ENCODE data around the gene PMVK.
"Not testable (repeated sequence)": the region's sequence is repeated elsewhere in the genome, so short reads cannot be mapped to it uniquely, and the experiment has no call there.

Gene PMVK

DNA sequence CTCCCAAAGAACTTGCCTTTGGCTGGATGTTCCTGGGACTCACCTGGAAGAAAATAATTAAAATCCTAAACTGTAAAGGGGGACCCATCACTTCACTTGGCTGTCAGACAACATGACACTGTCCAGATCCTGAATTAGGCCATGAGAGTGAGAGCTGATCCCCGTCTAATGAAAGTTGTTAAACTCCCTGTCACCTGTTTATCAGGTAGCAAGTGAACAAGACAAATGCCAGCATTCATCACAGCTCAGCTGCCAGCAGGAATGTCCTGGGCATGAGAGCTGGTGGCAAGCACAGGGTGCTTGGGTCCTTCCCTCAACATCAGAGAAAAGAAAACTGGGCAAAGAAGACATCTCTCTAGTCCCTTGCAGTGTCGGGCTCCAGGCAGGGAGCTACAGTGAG is 23.8 kb downstream of the PMVK start:
- no peak for DNase-seq

DNA sequence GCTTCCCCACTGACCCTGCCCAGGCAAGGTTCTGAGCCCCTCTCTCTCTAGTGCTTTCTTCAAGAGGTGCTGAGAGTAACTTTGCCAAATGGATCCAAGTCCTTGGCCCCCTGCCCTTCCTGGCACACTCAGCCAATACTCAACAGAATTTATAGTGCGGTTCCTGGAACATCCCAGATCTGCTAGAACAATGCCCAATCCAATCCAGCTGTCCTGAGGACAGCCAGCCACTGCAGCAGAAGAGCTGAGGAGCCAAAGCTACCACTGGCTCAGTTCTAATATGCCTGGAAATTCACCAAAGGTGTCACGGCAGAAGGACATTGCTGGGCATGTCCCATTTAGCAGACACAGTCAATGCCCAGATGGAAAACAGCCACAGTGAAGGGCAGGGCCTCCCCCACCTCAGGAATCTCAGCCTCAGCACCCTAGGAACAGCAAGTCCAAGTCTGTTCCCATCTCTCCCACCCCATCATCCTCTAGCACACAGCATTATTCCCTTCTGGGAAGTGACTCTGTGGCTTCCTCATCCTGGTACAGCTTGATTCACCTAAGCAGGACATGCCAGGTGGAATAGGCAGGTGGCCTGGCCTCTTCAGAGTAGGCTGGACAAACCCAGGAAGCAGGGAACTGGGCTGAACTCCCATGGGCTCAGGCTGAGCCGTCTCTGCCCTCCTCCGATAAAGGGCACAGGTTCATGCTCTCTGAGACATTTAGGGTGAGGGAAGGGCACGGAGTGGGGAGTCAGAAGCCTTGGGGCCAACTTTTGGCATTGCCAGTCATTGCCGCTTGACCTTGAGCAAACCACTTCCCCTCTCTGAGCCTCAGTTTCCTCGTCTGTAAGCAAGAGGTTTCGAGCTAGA is 24.6 kb downstream of the PMVK start:
- DNase-seq: no peak

DNA sequence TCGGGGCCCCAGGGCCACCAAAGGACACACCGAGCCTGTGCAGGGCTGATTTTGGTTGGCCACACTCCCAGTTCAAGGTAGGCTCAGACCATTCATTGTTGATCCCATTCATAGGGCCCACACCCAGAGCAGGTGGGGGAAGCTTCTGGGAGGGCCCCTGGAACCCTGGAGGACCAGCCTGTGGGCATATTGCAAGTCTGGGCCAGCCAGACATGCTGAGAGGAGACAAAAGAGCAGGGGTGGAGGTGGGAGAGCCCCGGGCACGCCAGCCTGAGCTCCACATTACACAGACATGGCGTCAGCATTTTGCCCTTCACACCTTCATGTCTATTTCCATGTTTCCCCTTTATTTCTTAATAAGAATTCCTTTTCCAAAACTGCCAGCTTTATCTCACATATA is 25.7 kb downstream of the PMVK start:
- DNase-seq: no peak

DNA sequence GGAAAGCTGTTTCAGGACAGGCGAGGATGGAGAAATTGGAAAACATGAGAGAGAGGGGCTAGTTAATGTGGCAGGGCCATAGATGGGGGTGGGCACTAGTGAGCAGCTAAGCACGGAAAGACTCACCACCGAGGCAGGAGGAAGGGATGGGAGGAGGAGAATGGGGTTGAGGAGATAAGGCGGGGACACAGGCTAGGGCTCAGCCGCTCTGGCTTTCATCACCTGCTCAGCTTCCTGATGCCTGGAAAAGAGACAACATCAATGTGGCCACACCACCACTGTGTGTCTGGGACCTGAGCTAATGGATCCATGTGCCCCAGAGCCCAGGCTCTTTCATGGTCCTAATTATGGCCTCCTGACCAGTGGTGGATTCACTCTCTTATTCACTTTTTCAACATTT is 27.6 kb downstream of the PMVK start:
- DNase-seq: no peak

DNA sequence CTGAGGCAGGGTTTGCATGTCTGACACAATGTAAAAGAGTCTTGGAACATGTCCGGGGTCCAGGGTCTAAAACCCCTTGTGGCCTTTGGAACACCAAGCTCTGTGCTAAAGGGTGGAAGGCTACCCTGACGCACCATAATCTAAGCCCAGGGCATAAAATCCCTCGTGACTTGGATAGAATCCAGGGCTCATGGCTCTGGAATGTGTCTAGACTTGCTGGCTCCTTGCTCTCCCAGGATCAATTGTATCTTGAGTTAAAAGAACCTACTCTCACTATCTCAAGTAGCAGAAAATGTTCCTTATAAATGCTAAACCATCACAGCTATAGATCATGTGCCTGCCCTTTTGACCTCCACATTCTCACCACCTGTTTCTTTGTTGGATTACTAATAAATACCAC is 28.4 kb downstream of the PMVK start:
- DNase-seq: not testable (repeated sequence)

DNA sequence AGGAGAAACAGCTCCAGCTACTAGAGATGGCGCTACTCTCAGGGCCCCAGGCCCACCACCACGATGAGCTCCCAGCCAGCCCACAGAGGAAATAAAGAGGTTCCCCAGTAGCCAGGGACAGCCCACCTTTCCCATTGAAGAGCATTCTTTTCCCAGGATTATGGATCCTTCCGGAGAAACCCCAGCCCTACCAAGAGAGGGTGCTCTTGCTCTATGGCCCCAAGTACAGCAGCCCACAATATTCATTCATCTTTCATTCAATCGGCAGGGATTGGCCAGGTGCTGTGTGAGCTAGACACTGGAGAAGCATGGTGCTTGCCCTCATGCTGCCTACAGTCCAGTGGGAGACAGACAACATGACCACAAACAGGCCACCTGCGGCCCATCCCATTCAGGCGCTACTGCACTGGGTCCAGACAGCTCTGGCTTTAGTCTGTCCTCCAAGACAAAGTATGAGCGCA is 29.9 kb downstream of the PMVK start:
- DNase-seq: peak; percentile 39

DNA sequence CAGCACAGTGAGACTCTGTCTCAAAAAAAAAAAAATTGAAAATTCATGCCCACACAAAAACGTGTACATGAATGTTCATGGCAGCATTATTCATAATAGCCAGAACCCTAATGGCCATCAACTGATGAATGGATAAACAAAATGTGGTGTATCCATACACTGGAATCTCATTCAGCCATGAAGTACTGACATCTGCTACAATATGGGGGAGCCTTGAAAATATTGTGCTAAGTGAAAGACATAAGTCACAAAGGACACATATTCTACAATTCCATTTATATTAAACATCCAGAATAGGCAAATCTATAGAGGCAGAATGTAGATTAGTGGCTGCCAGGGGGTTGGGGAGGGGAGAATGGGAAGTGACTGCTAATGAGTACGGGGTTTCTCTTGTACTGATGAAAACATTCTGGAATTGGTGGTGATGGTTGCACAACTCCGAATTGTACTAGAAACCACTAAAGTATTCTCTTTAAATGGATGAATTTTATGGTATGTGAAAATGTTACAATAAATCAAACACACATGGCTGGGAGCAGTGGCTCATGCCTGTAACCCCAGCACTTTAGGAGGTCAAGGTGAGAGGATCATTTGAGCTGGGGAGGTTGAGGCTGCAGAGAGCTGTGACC is 33.5 kb downstream of the PMVK start:
- no peak for DNase-seq

DNA sequence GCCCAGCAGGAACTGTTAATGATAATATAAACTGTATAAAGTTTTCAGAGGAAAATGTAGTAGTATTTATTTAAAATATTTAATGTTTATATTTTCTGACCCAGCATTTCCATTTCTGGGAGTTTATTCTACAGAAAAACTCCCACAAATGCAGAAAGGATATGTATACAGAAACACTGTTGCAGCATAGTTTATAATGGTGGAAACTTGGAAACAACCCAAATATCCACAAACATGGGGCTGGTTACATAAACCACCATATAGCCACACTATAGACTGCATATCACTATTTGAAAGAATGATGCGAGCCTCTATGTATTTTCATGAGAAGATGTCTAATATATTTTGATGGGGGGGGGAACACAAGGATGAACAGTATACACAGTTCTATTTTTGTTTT is 34.9 kb downstream of the PMVK start:
- no peak for DNase-seq

DNA sequence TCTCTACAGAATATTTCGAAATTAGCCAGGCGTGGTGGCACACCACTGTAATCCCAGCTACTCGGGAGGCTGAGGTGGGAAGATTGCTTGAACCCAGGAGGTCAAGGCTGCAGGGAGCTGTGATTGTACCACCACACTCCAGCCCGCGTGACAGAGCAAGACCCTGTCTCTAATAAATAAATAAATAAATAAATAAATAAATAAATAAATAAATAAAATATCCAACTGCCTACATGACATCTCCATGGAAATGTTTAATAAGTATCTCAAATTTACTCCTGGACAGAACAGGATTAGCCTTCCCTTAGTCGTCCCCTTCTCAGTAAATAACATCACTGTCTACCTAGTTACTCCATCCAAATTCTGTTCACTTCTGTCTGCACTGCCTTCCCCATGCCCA is 37.5 kb downstream of the PMVK start:
- no peak for DNase-seq

DNA sequence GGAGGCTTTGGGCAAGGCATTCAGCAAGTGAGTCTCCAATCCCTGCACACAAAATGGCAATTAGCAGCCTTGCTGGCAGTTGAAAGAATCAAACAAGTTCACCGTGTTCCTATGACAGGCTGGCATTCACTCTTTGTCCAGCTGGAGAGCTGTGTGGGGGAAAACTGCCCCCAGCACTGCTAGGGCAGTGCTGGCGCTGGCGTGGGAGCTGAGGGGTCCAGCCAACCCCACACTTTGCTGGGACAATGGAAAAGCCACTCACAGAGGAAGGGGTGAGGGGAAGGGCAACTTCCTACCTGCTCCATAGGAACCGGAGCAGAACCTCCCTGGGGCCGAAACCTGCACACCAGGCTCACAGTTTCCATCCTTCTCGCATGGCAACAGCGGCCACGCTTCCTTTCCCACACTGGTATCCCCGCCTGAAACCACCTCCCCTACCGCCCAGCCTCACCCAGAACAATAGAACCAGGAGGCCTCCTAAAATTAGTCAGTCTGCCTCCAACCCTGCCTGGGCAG is 39.7 kb downstream of the PMVK start:
- no peak for DNase-seq

DNA sequence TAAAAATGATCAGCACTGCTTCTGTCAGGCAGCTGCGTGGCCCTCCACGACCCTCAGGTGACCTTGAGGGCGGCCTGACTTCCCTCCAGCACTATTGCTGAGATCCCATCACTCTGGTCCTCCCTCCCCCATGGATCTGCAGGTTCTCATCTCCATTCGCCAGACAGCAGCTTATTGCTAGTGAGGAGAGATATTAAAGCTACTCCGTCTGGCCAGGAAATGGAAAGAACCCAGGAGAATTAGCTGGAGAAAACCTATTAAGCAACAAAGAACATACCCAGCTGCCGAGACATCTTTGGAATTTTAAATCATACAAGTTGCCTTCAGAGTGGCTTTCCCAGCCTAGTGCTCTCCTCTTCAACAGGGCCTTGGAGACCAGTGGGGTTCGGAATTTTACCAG is 40.7 kb downstream of the PMVK start:
- DNase-seq: peak; percentile 38

DNA sequence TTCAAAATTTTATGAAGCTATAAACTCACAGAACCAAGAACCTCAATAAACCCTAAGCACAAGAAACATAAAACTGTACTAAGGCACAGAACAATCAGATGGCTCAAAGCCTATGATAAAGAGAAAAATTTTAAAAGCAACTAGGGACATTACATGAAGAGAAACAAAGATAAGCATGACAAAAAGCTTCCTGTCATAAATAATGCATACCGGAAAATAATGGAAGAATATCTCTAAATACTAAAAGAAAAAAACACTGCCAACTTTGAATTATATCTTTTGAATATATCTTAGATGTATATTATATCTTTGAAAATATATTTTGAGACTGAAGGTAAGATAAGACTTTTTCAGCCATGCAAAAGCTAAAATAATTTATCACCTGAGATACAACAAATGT is 45.1 kb downstream of the PMVK start:
- DNase-seq: no peak

DNA sequence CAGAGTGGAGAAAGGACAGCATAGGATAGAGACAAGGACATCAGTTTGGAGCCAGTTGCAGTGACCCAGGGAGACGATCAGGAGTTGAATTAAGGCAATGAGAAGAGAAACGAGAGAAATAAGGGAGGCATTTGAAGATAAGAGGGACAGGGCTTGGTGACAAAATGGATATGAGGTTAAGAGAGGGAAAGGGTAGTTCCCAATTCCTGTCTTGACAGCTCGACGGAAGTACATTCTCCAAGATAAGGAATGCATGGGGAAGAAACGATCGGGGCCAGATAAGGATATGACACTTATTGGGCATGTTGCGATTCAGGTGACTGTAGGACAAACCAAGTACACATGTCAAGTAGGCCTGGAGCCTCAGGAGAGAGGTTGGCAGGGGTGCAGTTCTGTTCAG is 47.8 kb downstream of the PMVK start:
- DNase-seq: no peak

DNA sequence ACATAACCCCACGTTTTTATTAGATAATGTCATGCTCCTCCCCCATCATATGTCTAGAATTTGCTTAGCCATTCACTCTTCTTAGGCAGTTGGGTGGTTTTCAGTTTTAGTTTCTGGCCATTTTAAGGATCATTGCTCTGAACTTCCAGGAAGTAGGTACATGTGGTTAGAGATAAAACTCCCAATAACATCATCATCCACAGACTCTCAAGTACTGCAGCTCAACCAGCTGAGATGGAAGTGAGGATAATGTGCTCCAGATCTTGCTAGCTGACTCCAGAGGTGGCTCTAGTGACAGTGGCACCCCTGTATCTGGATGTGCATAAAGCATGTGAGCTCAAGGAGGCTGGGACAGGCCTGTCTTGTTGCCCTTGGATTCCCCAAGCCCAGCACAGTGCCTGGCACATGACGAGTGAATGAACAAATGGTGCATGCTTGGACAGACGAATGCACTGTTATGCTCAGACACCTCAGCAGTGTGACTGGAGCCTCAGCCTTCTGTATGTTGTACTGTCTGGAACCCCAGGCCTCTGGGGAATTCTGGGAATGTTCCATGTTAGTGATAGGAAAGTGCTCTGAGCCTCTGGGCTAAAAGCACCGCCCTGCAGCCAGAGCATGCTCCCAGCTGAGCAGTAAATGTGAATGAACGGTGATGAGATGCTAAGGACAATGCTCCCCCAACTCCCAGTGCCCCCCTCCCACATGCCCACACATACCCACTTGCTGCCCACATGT is 50.1 kb downstream of the PMVK start:
- no peak for DNase-seq

DNA sequence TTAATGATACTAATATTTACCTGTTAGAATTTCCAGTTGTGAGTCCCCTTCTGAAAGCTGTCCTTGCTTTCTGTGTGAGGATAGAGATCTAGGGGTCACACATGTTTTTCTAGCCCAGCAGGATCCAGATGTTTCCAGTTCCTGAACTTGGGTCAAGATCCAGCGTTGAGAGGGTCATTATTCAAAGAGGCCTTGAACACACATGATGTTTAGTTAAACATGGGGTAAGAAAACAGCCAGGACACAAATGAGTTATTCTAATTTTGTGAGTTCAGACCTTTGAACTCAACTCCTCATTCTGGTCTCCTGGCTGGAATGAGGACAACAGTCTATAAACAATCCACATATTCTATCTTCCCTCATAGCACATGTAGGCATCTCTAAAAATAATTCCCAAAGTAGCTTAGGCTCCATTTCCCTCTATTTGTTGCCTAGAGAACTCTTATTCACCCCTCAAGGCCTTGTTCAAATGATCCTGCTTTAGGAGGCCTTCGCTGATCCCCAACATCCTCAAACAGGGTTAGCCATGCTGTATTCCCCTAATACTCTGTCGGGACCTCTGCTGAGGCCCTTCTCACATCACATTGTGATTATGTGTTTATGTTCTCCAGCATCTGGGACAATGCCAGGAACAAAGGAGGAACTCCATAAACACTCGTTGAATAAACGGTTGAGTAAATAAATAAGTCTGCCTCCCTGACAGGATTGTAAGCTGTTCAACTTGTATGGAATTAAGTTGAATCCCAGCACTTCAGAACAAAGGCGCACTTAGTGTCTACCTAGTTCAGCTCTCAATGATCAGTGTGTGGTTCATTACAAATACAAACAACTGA is 51.4 kb downstream of the PMVK start:
- DNase-seq: no peak

DNA sequence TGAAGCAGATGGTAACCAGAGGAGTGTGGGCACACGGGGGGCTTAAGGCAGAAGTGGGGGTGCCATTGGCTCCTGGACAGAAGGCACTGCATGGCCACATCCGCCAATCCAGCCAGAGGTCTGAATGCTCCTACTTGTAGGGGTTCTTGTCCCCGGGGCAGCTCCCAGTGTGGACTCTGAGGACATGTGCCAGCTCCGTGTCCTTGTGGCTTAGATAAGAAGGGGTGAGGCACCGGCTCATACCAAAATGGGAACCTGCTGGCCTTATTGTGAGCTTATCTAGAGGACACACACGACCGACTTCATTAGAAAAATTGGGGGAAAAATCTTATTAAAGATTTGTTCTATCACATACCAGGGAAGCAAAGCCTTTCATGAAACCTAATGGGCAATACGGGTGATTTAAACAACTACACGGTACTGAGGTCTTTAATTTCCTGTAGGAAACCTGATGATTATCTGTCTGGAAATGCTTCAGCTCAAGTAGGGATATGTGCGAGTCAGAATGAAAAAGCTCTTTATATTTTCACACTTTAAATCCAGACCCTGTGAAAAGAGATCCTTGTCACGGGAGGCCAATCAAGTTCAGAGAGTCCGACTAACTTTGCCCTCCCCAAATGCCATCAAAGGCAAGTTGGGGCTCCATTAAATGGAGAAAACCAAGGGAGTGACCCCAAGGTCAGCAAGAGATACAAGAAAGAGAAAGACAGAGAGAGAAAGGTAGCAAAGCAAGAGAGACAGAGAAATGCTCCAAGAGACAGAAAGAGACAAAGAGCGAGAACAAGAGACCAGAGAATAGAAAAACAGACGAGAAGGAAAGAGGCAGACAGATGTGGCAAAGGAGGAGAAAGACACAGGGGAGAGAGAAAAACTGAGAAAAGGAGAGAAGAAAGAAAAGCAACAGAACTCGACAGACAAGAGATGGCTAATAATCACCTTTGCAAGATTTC is 52.3 kb downstream of the PMVK start:
- DNase-seq: no peak

DNA sequence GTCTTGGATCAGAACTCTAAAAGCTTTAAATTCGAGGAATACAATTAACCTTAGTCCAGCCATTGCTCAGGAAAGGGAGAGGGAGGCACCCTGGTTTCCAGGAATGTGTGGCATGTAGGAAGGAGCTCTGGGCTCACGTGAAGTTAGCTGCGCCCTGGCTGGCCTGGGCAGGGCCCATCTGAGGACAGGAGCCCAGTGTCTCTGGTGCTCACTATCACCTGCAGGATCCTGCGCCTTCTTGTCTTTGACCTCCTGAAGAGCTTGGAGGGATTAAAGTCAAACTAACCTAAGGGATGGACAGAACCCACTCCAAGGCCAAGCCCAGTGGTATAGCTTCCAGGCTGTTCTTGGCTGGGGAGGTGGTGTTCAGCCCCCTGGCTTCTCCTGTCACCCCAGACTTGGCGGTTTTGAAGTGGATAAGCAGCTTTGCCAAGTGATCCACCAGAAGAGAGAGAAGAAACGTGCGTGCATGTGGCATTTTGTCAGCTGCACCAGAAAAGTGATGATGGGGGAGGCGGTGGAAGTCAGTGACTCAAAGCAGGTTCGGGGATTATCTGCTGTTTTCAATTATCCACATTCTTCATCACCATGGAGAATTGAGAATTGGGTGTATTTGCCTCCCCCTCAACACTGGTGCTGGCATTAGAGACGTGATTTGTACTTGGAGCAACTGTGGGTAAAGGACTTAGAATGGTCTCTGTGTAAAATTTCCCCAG is 54.5 kb downstream of the PMVK start:
- DNase-seq: no peak

DNA sequence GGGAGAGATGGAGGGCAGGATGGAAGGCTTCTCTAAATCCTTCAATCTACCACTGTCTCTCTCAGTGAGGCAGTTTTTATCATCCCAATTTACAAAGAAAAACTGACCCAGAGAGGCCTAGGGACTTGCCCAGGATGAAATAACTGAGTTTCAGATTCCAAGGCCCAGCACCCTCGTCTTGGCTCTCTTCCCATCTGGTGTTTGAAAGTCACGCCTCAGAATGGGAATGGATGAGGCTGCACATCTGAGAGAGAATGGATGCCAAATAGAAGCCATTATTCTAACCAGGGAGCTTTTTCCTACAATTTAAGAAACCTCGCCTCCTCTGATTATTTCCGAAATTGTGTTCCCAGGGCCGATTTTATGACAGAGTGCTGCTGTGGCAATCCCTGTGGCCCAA is 55.8 kb downstream of the PMVK start:
- DNase-seq: no peak

DNA sequence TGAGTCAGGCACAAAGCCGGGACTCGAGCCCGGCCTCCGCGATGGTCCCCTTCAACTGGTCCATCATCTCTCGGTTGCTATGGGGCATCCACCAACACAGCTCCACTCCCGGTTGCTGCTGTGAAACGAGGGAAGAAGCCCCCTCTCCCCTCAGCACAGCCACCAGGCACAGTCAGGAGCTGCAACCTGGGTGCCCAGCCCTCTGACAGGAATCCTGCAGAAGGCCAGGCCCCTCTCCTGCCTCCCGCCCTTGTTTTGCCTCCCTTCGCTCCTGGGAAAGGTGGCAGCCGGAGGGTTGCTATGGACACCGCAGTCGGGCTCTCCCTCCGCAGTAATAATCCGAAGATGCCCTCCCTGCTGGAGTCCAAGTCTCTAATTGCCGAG is 57.5 kb downstream of the PMVK start:
- peak; percentile 55 for DNase-seq

DNA sequence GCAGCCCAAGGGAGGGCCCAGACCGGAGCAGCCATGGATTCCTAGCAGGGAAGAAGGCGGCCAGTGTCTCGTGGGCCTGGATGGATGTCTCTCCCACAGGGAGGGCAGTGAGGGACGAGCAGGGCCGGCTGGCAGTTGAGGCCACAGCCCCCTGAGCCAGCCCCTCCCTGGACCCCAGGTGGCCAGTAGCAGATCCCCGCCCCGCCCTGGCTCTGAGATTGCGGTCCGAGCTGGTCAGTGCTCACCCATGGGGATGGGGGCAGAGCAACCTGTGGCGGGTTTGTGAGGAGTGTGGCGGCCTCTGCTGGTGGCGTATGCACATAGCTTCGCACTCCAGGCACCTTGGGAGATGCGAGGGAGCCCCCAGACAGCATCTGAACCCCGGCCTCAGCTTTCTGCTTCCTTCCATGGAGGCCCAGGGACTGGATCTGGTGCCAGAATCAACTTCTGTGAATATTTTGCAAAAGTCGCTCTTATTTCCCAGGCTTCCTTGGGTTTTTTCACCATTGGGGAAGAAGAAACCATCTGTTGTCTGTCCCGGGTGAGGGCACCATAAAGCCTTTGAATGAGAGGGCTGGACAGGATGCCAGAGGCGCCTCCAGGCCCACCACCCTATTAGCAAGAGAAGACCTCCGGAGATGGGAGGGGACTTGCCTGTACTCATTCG is 58.0 kb downstream of the PMVK start:
- peak; percentile 83 for DNase-seq

Data from NCI-H82 (cell line).